ENCODE measurements around the gene SPON2. TPM values are rescaled to one million over a fixed set of nuclear protein-coding genes. Genes with fewer than 3 reads are reported as not detected.

Gene SPON2
- total RNA-seq, 1 experiment from 2014 or later = 0.88 TPM

DNA sequence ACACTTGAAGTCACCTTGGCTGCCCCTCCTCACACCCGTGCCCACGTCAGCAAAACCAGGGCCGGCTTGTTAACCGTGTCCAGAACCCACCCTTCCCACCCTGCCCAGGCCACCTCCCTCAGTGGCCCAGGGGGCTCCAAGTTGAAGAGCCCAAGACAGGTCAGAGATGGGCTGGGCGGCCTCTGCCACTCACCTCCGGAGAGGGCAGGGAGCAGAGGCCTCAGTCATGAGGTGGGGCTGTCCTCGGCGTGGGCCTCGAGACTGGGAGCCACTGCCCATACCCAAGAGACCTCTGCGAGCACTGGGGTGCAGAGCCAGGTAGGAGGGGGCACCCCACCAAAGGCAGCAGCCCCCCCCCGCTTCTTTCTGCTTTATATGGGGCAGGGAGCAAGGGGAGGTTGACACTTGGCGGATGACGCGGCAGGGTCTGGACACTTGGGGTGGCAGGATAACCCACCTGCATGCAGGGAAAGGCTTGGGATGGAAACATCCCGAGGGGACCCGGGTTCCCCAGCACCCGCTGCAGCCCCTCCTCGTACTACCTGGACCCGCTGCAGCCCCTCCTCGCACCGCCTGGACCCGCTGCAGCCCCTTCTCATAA lies 38.0 kb upstream of the SPON2 start:
- DNase-seq (ENCODE audit: low read depth) = no peak
- in situ Hi-C loops (cut with HindIII; ENCODE audit: low pct_unique_long_range_greater_than_20kb, low sequenced_read_pairs) = no loop called here

DNA sequence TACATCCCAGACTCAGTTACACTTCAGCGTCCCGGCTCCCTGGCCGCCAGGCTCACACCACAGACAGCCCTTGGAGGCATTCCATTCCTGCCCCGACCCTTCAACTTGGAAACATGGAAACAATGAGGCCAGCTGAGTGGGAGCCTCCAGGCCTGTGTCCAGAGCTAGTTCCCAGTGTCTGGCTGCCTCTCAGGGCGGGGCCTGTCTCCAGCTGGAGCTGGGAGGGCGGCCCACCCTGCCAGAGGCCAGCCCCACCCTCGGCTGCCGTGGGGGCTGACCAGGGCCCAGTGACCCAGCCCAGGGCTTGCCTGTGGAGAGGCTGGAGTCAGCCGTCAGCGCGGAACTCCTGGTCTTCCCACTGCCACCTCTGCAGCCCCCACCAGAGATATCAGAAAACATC lies 37.4 kb upstream of the SPON2 start:
- DNase-seq (ENCODE audit: low read depth) = no peak
- in situ Hi-C loops (cut with HindIII; ENCODE audit: low pct_unique_long_range_greater_than_20kb, low sequenced_read_pairs) = no loop called here

DNA sequence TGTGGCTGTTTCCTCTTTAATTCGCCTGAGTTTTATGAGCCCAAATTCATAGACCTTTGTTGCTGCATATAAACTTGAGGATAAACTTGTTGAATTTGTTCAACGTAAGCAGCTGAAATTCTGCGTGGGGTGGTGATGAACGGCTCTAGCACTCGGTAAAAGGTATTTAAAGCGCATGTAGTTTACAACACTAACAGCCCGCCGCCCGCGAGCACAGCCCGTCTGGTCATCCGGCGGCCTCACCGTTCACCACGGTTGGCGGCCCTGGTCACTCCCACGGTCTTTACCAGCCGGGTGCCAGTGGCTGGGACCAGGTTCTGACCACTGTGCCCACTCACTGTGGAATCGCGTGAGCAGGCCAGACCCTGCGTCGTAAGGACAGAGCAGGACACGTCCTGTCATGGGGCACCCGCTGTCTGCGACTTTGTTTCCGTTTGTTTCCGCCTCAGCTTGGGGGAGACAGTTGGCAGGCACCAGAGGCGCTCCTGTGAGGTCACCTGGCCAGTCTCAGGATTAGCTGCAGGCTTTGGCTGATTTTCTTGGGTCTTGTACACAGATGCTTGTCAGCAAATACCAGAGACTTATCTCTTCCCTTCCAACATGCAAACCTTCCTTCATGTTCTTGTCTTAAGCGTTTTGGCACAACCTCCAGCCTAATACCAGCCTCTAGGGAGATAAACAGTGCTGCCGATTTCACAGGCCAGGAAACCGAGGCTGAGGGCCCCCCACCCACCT lies 36.8 kb upstream of the SPON2 start:
- in situ Hi-C loops (cut with HindIII; ENCODE audit: low pct_unique_long_range_greater_than_20kb, low sequenced_read_pairs) = no loop called here
- DNase-seq (ENCODE audit: low read depth) = no peak

DNA sequence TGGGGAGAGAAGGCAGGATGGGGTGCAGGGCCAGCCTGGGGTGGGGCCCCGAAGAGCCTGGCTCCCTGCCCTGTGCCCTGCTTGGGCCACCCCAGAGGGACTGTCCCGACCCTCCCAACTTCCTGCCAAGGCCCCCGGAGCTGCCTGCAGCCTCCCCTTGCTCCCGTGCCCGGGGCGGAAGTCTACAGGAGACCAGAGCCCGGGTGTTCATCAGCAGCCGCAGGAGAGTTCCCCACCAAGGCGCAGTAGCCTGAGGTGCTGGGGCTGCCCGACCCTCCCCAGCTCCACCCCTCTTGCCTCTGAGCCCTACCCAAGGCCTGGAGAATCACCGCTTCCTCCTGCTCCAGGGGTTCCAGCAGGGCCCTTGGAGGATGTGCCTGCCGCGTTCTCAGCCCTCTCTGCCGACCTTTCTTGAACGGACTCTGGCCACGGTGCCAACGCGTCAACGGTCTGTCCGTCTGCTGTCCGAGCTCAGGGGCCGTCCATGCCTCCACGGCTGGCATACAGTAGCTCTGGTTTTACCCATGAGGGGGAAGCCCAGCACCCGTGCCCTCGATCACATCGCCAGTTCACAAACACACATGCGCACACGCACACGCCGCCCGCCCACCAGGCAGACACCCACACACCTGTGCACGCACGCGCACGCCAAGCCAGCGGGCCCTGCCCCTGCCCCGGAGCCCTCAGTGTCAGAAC lies 36.0 kb upstream of the SPON2 start:
- in situ Hi-C loops (cut with HindIII; ENCODE audit: low pct_unique_long_range_greater_than_20kb, low sequenced_read_pairs) = no loop called here
- DNase-seq (ENCODE audit: low read depth) = no peak

DNA sequence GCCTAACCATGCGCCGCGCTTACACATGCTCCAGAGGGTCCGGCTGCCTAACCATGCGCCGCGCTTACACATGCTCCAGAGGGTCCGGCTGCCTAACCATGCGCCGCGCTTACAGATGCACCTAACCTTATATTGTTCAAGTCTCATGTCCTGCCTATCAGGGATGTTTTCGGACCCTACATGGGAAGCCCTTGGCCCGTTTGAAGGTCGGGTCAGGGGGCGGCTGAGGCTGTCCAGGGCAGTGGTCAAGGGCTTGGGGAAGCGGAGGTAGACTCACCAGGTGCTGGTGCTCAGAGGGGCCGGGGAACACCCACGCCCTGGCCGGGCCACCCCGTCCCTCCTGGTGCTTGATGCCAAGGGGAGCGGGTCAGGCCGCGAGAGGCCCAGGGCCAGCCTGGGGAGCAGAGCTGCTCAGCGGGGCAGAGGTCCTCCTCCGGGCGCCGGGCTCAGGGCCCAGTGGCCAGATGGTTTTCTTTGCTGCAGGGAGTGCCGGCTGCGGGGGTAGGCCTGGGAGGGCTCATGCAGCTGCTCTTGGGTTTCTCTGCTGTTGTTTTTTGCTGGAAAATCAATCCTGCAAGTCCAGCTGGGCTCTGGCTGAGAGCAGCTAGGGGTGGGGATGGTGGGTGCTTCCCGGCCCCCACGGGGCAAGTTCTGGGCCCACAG lies 35.4 kb upstream of the SPON2 start:
- in situ Hi-C loops (cut with HindIII; ENCODE audit: low pct_unique_long_range_greater_than_20kb, low sequenced_read_pairs) = no loop called here

DNA sequence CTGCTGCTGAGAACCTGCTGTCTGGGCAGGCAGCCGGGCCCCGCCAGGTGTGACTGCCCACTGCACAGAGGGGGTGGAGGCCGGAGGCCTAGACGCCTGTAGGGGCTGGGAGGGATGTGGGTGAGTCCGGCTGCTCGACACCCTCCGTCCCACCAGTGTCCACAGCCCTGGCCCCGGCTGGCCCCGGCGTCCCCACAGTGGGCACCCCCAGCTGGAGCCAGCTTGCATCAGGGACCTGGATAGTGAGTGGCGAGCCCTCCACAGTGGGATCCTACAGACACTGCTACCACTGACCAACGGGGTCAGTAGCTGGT lies 34.7 kb upstream of the SPON2 start:
- in situ Hi-C loops (cut with HindIII; ENCODE audit: low pct_unique_long_range_greater_than_20kb, low sequenced_read_pairs) = no loop called here

More for the DNA sequence above, 35.4 kb upstream of the SPON2 start:
- no peak for DNase-seq (ENCODE audit: low read depth)

DNA sequence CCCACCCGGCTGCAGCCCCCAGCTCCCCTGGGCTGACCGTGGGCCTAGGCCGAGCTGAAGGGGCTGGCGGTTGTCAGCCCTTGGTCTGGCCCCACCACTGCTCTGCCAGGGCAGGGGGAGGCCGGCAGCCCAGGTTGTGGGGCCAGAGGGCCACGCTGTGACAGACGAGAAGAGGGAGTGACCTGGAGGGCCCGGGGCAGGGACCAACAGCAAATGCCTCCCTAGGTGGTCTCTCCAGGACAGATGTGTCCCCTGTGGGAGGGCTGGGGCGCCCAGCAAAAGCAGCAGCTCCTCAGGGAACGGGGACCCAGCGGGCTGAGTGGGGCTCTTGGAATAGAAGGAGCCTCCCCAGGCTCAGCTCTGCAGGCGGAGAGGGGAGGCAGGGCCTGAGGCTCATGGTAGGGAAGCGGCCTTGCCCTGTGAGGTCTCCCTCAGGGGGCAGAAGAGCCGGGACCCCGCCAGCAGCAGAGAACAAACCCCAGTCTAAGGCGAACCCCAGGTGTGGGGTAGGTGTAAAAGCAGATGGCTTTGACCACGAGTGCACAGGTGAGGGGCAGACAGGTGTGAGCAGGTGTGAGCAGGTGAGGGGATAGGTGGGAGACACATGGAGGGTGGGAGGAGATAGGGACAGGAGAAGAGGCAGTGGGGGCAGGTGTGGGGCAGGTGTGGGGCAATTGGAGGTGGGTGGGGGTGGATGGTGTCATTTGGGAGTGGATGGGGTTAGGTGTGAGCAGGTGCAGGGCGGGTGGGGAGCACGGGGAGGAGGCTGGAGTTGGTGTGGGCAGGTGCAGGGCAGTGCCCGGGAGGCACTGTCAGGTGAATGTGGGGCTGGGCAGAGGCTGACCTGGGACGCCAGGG lies 34.1 kb upstream of the SPON2 start:
- in situ Hi-C loops (cut with HindIII; ENCODE audit: low pct_unique_long_range_greater_than_20kb, low sequenced_read_pairs) = no loop called here
- no peak for DNase-seq (ENCODE audit: low read depth)

More for the DNA sequence above, 34.7 kb upstream of the SPON2 start:
- no peak for DNase-seq (ENCODE audit: low read depth)

DNA sequence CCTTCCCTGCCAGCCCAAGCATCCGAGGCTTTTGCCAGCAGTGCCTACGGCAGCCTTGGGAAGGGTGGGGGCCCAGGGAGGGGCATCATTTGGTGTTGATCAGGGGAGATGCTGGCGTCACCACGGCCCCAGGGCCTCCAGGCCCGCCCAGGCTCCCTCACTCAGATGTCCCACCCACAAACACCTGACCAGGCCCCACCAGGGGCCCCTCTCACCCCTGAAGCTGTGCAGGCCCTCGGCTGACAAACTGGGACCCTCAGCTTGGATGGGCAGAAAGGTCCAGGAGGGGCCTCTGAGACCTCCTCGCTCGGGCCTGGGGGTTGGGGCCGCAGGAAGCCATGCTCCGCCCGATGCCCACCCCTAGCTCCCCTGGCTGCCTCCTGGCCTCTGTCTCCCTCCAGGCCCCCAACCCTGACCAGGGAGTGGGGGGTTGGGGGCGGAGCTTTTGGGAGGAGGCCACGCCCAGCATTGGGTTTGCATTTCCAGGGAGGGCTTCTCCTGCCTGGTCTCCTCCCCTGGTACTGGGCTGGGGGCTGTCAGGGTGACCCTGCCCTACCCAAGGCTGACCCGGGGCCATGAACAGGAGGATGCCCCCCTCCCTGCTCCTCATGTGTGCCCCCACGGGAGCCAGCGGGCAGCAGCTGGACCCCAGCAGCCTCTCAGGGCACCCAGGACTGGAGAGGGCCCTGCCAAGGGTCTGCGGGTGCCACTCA lies 33.4 kb upstream of the SPON2 start:
- in situ Hi-C loops (cut with HindIII; ENCODE audit: low pct_unique_long_range_greater_than_20kb, low sequenced_read_pairs) = no loop called here
- DNase-seq (ENCODE audit: low read depth) = no peak

DNA sequence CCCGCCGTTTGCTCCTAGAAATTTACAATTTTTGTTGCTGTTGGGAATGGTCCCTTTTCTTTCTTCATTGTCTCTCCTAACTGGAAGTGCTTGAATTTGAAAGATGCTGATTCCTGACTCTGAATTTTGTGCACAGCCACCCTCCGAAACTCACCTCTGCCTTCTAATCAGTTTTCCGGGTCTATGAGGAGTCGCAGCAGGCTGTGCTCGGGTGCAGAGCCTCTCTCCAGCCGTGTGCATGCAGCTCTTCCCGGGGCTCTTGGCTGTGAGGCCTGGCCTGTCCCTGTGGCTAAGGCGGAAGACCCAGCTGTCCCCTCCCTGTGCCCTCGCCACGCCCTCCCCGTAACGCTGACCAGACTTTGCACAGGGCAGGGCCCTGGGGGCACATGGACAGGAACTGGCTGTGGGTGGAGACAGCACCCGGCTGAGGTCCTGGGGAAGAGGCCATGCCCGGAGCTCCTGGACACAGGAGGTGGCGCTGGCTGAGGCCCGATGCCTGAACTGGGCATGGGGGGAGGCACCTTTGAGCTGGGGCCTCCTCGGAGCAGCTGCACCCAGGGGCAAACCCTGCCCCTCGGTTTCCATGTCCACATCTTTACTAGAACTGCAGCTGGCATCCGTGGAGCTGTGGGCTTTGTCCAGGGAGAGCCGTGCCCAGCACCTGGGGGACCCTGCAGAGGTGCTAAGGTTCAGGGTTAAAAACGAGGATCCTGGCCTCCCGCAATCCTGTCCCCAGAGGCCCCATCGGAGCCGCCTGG lies 32.6 kb upstream of the SPON2 start:
- no peak for DNase-seq (ENCODE audit: low read depth)
- in situ Hi-C loops (cut with HindIII; ENCODE audit: low pct_unique_long_range_greater_than_20kb, low sequenced_read_pairs) = no loop called here

DNA sequence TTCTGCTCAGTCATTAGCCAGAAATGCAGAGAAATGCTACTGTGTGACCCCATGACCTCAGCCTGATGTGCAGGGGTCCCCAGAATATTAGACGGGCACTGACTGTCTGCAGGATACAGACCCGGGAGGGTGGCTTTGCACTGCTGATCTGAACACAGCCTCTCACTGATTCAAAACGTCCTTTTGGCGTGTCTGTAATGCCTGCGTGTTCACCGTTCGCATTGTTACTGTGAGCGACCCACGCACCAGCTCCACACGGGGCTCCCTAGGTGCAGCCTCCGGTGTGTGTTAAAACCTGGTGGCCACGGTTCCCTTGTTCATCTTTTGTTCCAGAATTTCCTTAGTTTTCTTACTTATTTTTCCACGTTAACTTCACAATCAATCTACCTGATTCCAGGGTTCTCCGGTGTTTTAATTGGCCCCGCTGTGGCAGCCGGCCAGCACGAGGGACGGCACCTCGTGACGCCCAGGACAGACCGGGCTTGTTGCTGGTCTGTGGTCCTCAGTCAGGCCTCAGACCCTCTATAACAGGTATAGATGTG lies 32.0 kb upstream of the SPON2 start:
- in situ Hi-C loops (cut with HindIII; ENCODE audit: low pct_unique_long_range_greater_than_20kb, low sequenced_read_pairs) = no loop called here

DNA sequence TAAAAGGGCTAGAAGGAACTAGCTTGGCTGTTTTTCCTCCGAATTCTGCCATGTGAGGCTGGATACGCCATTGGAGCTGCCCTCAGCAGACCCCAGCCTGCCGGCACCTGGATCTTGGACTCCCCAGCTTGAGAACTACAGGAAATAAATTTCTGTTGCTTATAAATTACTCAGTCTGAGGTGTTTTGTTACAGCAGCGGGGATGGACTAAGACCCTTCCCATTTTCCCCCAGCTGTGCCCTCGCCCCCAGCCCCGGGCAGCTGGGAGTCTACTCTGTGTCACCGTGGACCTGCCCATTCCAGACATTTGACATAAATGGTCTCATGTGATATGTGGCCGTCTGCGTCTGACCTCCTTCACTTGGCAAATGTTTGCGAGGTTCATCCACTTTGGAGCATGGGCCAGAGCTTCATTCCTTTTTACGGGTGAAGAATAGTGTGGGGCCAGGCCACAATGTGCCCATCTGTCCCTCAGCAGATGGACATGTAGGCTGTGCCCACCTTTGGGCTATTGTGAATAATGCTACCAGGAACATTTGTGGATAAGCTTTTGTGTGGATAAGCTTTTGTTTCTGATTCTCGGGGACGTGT lies 30.7 kb upstream of the SPON2 start:
- in situ Hi-C loops (cut with HindIII; ENCODE audit: low pct_unique_long_range_greater_than_20kb, low sequenced_read_pairs) = no loop called here
- no peak for DNase-seq (ENCODE audit: low read depth)

More for the DNA sequence above, 32.0 kb upstream of the SPON2 start:
- DNase-seq (ENCODE audit: low read depth) = no peak

DNA sequence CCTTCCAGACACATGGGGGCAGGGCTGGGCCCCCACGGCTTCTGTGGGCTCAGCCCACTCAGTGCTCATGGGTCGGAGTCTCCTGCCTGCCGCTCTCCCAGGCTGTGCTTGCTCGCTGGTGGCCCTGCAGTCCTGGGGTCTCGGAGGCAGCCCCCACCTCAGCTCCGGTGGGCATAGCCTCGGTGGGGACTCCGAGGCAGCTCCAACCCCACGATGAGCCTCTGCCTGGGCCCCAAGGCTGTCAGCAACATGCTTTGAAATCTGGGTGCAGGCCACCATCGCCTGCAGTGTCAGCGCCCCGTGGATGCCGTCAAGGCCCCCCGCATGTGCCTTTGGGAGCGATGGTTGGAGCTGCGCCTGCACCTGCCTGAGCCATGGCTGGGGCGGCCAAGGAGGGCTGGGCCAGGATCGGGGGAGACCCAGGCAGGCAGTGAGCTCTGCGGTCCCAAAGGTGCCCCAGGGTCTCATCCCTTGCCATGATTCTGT lies 30.2 kb upstream of the SPON2 start:
- no peak for DNase-seq (ENCODE audit: low read depth)
- in situ Hi-C loops (cut with HindIII; ENCODE audit: low pct_unique_long_range_greater_than_20kb, low sequenced_read_pairs) = no loop called here

DNA sequence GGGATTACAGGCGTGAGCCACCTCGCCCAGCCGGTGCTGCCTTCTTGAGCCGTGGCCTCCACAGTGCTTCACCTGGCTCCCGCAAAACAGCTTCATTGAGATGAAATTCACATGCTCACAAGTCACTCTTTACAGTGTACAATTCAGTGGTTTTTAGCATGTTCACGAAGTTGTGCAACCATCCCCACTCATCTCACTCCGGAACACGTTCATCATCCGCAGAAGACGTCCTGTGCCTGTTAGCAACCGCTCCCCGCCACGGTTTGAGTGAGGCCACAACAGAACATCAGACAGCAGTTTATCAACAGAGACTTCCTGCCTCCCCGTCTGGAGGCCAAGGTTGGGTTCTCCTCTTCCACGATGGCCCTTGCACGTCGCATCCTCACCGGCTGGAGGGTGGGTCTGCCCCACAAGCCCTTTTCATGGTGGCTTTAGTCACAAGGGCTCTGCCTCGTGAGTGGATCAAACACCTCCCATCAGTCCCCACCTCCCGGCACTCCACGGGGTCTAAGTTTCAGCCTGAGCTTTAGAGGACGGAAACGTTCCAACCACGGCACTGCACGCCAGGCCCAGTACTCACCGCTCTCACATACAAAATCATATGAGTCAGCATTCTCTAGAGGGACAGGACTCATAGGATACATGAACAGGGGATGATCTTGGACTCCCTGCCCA lies 29.6 kb upstream of the SPON2 start:
- no peak for DNase-seq (ENCODE audit: low read depth)
- in situ Hi-C loops (cut with HindIII; ENCODE audit: low pct_unique_long_range_greater_than_20kb, low sequenced_read_pairs) = no loop called here

DNA sequence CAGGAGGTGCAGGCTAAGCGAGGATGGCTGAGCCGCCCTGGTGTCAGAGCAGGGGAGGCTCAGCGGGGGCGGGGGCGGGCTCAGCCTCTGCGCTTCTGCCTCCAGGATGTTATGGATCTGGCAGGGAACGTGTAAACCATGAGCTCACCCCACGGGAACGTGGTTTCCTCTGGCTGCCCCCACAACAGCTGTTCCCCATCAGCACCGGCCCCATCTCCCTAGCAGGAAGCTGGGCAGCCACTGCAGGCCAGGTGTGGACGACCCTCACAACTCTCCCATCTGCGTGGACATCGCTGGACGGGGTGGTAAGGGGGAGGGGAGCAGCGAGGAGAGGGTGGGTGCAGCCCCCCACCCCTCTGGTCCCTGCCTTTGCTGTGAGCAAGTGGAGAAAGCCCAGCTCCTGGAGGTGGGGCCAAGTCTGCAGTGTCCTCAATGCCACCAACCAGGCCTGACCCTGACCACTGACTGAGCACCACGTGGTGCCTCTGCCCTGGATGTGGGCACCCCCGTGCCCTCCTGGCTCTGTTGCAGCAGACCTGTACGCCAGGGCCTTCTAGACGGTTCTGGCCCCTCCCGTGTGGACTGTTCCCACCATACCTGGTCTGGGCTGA lies 28.1 kb upstream of the SPON2 start:
- in situ Hi-C loops (cut with HindIII; ENCODE audit: low pct_unique_long_range_greater_than_20kb, low sequenced_read_pairs) = no loop called here
- DNase-seq (ENCODE audit: low read depth) = no peak

DNA sequence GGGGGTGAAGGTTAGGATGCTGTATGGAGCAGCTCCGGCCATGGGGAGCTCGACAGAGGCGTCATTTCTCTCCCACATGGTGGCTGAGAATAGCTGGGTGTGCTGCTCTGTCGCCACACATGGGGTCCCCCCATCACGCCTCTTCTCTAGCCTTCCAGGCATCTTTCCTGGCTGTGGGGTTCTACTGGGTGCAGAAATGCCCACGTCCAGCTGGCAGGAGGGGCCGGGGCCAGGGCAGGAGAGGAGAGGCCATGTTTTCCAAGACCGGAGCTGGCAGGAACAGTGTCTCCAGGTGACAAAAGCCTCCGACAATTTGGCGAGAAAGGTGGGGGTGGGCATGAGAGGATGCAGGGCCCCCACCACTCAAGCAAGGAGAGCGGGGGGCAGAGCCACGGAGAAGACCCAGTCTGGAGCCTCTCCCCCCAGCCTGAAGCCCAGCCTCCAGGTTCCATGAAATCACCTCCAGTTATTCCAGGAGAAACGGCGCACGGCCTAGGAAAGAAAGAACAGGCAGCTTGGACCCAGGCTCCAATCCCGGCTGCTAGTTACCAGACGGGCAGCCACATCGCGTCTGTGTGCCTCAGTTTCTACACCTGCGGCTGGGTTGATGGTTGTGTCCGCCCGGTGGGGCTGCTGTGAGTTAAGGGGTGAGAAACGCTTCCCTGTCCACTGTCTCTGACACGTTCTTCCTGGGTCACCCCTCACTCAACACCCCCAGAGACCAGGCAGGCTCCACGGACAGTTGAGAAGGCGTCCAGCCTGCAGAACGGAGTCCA lies 27.4 kb upstream of the SPON2 start:
- DNase-seq (ENCODE audit: low read depth) = no peak
- in situ Hi-C loops (cut with HindIII; ENCODE audit: low pct_unique_long_range_greater_than_20kb, low sequenced_read_pairs) = no loop called here
